Measurements from ENCODE around the gene ZNF76.

Gene ZNF76

DNA sequence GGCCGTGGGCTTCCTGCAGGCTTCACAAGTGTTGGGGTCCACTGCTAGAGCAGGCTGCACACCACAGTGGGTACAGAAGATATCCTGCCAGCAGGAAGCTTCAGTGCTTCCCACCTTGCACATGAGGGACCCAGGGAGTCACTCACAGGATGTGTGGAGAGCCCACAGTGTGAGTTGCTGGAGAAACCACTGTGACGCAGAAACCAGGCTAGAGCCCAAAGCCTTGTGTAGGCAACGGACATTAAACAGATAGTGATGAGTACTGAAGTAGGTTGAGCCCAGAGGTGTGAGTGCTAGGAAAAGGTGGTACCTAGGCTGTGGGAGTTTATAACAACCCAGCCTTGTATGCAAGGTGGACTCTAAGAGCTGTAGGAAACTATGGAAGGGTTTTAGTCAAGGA, 19.2 kb downstream of the ZNF76 start:
- TF ChIP-seq, protein P1, sequence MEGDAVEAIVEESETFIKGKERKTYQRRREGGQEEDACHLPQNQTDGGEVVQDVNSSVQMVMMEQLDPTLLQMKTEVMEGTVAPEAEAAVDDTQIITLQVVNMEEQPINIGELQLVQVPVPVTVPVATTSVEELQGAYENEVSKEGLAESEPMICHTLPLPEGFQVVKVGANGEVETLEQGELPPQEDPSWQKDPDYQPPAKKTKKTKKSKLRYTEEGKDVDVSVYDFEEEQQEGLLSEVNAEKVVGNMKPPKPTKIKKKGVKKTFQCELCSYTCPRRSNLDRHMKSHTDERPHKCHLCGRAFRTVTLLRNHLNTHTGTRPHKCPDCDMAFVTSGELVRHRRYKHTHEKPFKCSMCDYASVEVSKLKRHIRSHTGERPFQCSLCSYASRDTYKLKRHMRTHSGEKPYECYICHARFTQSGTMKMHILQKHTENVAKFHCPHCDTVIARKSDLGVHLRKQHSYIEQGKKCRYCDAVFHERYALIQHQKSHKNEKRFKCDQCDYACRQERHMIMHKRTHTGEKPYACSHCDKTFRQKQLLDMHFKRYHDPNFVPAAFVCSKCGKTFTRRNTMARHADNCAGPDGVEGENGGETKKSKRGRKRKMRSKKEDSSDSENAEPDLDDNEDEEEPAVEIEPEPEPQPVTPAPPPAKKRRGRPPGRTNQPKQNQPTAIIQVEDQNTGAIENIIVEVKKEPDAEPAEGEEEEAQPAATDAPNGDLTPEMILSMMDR (IDR thresholded peaks at IDR 0.05) = no peak

DNA sequence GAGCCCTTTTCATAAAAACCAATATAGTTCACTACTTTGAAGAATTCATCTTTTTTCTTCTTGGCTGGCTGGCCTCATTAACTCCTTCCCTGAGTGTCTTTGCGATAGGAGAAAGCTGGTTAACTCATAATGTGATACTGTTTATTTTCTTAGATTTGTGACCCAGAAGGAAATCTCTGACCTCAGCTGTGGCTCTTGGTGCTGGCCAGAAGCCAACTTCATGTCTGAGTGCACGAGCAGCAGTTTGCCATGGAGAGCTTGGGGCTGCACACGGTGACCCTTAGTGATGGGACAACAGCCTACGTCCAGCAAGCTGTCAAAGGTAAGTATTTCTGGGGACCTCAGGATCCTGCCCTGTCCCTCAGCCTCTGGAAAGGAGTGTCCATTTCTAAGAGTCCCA, 21.4 kb downstream of the ZNF76 start:
- H3K27me3 ChIP-seq = no peaks in the 10 kb centered on the region
- no peaks in the 10 kb centered on the region for H3K4me1 ChIP-seq (ENCODE audit: control insufficient read depth in 1 of 2, insufficient read depth in 1 of 2, low read depth in 1 of 2, low read length in 1 of 2)
- H3K9me3 ChIP-seq = no peaks in the 10 kb centered on the region
- TF ChIP-seq, protein P1 (IDR thresholded peaks at IDR 0.05) = no peak
- H3K27ac ChIP-seq = no peak overlapping the region
- H3K36me3 ChIP-seq = peaks cover 39% of the 10 kb centered on the region
- H3K4me3 ChIP-seq (ENCODE audit: low read depth in 1 of 2, low read length in 1 of 2) = no peak overlapping the region

More for the DNA sequence above, 19.2 kb downstream of the ZNF76 start:
- H3K36me3 ChIP-seq = peaks cover 25% of the 10 kb centered on the region
- H3K9me3 ChIP-seq = no peaks in the 10 kb centered on the region
- H3K27me3 ChIP-seq = no peaks in the 10 kb centered on the region
- no peaks in the 10 kb centered on the region for H3K4me1 ChIP-seq (ENCODE audit: control insufficient read depth in 1 of 2, insufficient read depth in 1 of 2, low read depth in 1 of 2, low read length in 1 of 2)
- H3K4me3 ChIP-seq (ENCODE audit: low read depth in 1 of 2, low read length in 1 of 2) = no peak overlapping the region
- H3K27ac ChIP-seq = no peak overlapping the region

DNA sequence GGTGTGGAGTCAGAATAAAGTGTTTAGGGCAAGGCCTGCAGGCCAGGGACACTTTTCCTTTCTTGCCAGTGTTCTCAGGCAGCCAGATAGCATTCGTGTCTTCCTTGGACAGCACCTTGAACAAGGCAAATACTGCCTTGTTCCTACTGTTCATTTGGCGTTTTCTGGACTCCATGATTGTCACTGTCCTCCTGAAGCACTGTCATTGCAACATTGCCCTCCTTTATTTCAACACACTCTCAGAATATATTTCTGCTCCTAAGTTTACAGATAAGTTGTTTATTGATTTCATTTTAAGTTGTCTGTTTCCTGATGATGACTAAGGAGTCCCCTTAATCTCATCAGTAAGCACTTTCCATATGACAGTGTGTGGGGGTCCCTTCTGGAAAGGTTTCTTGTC, 22.9 kb downstream of the ZNF76 start:
- Histone ChIP-seq H3K36me3 (peaks cover 55% of the 10 kb centered on the region), H3K9me3 (no peaks in the 10 kb centered on the region), H3K27ac (no peak overlapping the region), H3K4me3 (ENCODE audit: low read depth in 1 of 2, low read length in 1 of 2) (no peak overlapping the region), H3K4me1 (ENCODE audit: control insufficient read depth in 1 of 2, insufficient read depth in 1 of 2, low read depth in 1 of 2, low read length in 1 of 2) (no peaks in the 10 kb centered on the region), H3K27me3 (no peaks in the 10 kb centered on the region)
- TF ChIP-seq, protein P1 (IDR thresholded peaks at IDR 0.05) = no peak

DNA sequence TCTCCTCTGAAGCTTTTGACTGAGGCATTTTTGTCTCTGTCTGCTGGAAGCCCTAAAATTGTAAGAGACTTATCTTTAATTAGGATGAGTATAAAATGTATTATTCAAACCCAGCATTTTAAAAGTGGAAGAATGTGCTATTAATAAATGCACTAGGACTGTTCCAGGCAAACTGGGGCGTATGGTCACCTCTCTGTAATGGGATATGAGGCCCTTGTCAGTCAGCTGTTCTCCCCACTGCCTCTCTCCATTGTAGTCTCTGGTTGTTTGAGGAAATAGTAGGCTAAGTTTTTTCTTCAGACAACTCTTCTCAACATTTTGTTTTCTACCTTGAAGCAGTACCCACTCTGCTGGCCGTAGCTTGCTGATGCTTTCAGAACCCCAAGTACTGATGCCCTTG, 23.8 kb downstream of the ZNF76 start:
- Histone ChIP-seq H3K4me1 (ENCODE audit: control insufficient read depth in 1 of 2, insufficient read depth in 1 of 2, low read depth in 1 of 2, low read length in 1 of 2) (no peaks in the 10 kb centered on the region), H3K4me3 (ENCODE audit: low read depth in 1 of 2, low read length in 1 of 2) (no peak overlapping the region), H3K27me3 (no peaks in the 10 kb centered on the region), H3K9me3 (no peaks in the 10 kb centered on the region), H3K27ac (no peak overlapping the region), H3K36me3 (peaks cover 64% of the 10 kb centered on the region)
- TF ChIP-seq, protein P1 (IDR thresholded peaks at IDR 0.05) = no peak

DNA sequence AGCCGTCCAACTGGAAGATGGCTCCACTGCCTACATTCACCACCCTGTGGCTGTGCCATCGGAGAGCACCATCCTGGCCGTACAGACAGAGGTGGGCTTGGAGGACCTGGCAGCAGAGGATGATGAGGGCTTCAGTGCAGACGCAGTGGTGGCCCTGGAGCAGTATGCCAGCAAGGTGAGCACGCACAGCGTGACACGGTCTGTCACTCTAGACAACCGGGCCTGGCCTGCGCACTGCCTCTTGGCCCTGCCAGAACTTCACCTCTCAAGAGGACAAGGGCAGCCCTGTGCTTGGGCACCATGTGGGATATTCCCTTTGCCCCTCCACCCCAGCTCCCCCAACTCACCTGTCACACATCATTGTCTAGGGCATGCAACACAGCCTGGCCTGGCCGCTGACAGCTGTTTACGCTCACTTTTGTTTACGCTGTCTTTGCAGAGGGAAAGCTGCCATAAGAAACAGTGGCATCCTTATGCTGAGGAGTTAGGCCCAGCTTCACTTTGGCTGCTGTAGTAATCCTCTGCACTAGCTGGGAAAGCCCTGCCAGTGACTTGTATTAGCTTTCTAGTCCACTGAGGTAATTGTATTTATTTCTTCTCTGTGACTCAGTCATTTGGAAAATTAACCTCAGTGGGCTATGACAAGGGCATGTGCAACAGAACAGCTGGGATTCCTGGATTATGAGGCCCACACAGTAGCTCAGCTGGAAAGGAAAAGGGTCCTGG, 28.3 kb downstream of the ZNF76 start:
- H3K27me3 ChIP-seq = no peaks in the 10 kb centered on the region
- H3K4me3 ChIP-seq (ENCODE audit: low read depth in 1 of 2, low read length in 1 of 2) = no peak overlapping the region
- peaks cover 90% of the 10 kb centered on the region for H3K36me3 ChIP-seq
- H3K27ac ChIP-seq = no peak overlapping the region
- TF ChIP-seq, protein P1 (IDR thresholded peaks at IDR 0.05) = no peak
- H3K9me3 ChIP-seq = no peaks in the 10 kb centered on the region
- no peaks in the 10 kb centered on the region for H3K4me1 ChIP-seq (ENCODE audit: control insufficient read depth in 1 of 2, insufficient read depth in 1 of 2, low read depth in 1 of 2, low read length in 1 of 2)

Measured in neutrophil (primary cell).